Measurements from ENCODE around the gene SDR39U1.

Gene SDR39U1

GRCh38 chr14:24441485-24441884 lies 1.1 kb downstream of the SDR39U1 start (continued):
- TF ChIP-seq ZNF280C (tag by site-specific recombination; IDR thresholded peaks at IDR 0.05) (no peak), YY1 (tag by site-specific recombination; IDR thresholded peaks at IDR 0.05) (no peak), ZNF202 (tag by site-specific recombination; IDR thresholded peaks at IDR 0.05; ENCODE audit: borderline replicate concordance) (no peak), ZNF266 (tag by site-specific recombination; IDR thresholded peaks at IDR 0.05; ENCODE audit: low read depth) (no peak), GLI4 (tag by site-specific recombination; IDR thresholded peaks at IDR 0.05) (no peak), ZBTB48 (tag by site-specific recombination; IDR thresholded peaks at IDR 0.05) (no peak), ZNF692 (tag by site-specific recombination; IDR thresholded peaks at IDR 0.05) (no peak), SALL2 (tag by site-specific recombination; IDR thresholded peaks at IDR 0.05; ENCODE audit: borderline replicate concordance) (no peak)
- TF ChIP-seq, protein P1, sequence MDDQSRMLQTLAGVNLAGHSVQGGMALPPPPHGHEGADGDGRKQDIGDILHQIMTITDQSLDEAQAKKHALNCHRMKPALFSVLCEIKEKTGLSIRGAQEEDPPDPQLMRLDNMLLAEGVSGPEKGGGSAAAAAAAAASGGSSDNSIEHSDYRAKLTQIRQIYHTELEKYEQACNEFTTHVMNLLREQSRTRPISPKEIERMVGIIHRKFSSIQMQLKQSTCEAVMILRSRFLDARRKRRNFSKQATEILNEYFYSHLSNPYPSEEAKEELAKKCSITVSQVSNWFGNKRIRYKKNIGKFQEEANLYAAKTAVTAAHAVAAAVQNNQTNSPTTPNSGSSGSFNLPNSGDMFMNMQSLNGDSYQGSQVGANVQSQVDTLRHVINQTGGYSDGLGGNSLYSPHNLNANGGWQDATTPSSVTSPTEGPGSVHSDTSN (CRISPR knock-in tag; IDR thresholded peaks at IDR 0.05): no peak

- H3K36me3 ChIP-seq (ENCODE audit: control insufficient read depth in 2 of 2, insufficient read depth in 1 of 2, low read length in 2 of 2): peaks cover 5 to 56% of the 10 kb centered on the region in 2 experiments; a peak in 2 of 3 replicates
- POLR2A ChIA-PET: interaction anchor here (0.6 to 2.4 kb wide), 5 partner anchors 10 to 170 kb away, joined by 3 to 40 read pairs (median 4); partner anchors contain the start of genes CBLN3, DHRS1, KHNYN and NOP9
- H3K4me3 ChIP-seq (ENCODE audit: low read depth, low read length): no peak overlapping the region
- no peak overlapping the region for H3K27ac ChIP-seq (ENCODE audit: extremely low read depth, low read depth, low read length)
- peaks cover 8% of the 10 kb centered on the region for H3K4me1 ChIP-seq (ENCODE audit: control insufficient read depth, insufficient read depth, low read length)
- CTCF ChIA-PET: interaction anchor here (0.6 to 4.9 kb wide), 9 partner anchors 9 to 143 kb away, joined by 3 to 33 read pairs (median 3); partner anchors contain the start of gene CIDEB
- TF ChIP-seq ZNF202 (tag by site-specific recombination; IDR thresholded peaks at IDR 0.05; ENCODE audit: borderline replicate concordance) (no peak), ZFP3 (tag by site-specific recombination; IDR thresholded peaks at IDR 0.05; ENCODE audit: low read depth) (no peak), KLF7 (tag by site-specific recombination; IDR thresholded peaks at IDR 0.05; ENCODE audit: borderline replicate concordance) (no peak), ZNF658 (tag by site-specific recombination; IDR thresholded peaks at IDR 0.05) (no peak), ZNF274 (IDR thresholded peaks at IDR 0.05; ENCODE audit: low read length) (no peak), ZNF274 (tag by site-specific recombination; IDR thresholded peaks at IDR 0.05; ENCODE audit: borderline replicate concordance) (no peak), SP3 (tag by site-specific recombination; IDR thresholded peaks at IDR 0.05) (no peak), ZNF664 (tag by site-specific recombination; IDR thresholded peaks at IDR 0.05) (no peak), ZNF214 (tag by site-specific recombination; IDR thresholded peaks at IDR 0.05; ENCODE audit: borderline replicate concordance) (no peak), ZNF423 (tag by site-specific recombination; IDR thresholded peaks at IDR 0.05) (no peak), ZNF596 (tag by site-specific recombination; IDR thresholded peaks at IDR 0.05) (no peak), ZNF791 (tag by site-specific recombination; IDR thresholded peaks at IDR 0.05) (no peak), ELK4 (IDR thresholded peaks at IDR 0.05; ENCODE audit: borderline replicate concordance, low read depth, low read length) (no peak), ZNF555 (tag by site-specific recombination; conservative IDR thresholded peaks at IDR 0.05) (no peak), ZNF701 (tag by site-specific recombination; IDR thresholded peaks at IDR 0.05) (no peak), HOXA7 (CRISPR knock-in tag; IDR thresholded peaks at IDR 0.05; ENCODE audit: borderline replicate concordance) (no peak), SALL2 (tag by site-specific recombination; IDR thresholded peaks at IDR 0.05; ENCODE audit: borderline replicate concordance) (no peak), ZNF112 (tag by site-specific recombination; IDR thresholded peaks at IDR 0.05) (no peak), ZNF561 (tag by site-specific recombination; IDR thresholded peaks at IDR 0.05; ENCODE audit: borderline replicate concordance) (no peak), ZNF394 (tag by site-specific recombination; IDR thresholded peaks at IDR 0.05; ENCODE audit: borderline replicate concordance) (no peak)
- TF ChIP-seq, protein P2, sequence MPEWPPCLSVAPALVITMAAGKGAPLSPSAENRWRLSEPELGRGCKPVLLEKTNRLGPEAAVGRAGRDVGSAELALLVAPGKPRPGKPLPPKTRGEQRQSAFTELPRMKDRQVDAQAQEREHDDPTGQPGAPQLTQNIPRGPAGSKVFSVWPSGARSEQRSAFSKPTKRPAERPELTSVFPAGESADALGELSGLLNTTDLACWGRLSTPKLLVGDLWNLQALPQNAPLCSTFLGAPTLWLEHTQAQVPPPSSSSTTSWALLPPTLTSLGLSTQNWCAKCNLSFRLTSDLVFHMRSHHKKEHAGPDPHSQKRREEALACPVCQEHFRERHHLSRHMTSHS (tag by site-specific recombination; IDR thresholded peaks at IDR 0.05): no peak
- H3K9me3 ChIP-seq (ENCODE audit: control insufficient read depth, insufficient read depth, low read depth, low read length): no peaks in the 10 kb centered on the region
Observed at GRCh38 chr14:24440606-24441399, 1.8 kb downstream of the SDR39U1 start.
